ENCODE measurements around the gene EIF2B2.

GRCh38 chr14:74977901-74978385 lies 24.8 kb upstream of the EIF2B2 start:
- no peak for TF ChIP-seq POLR2A (IDR thresholded peaks at IDR 0.05)
- TF ChIP-seq CTCF (IDR thresholded peaks at IDR 0.05): no peak
